Activated naive CD4-positive, alpha-beta T cell treated with anti-CD3 and anti-CD28 coated beads, Interleukin-2, amount 50 U/mL, for 72 hours (primary cell): ENCODE results near the gene SLC25A13. TPM values are rescaled to one million over a fixed set of nuclear protein-coding genes. Genes with fewer than 3 reads are reported as not detected.

Experiments used
- ATAC-seq, 2 donors: fragments of 150-1000 bp; cut with Tn5 transposase; 2 replicates each; pipeline ENCODE4 v1.10.0; 2021; ENCODE audit warnings: mild to moderate bottlenecking in 2 of 2, moderate library complexity in 2 of 2
- DNase-seq, 2 donors: peaks; one replicate each; pipeline ENCODE4 v3.0.0; 2021 to 2022; ENCODE audit warnings: low spot score in 2 of 2
- H3K27ac Mint-ChIP-seq, 2 donors: one replicate each; pipeline ENCODE4 v1.8.0; 2022; ENCODE audit warnings: mild to moderate bottlenecking in 2 of 2, mixed read lengths in 2 of 2
- H3K36me3 Mint-ChIP-seq, 2 donors: one replicate each; pipeline ENCODE4 v1.8.0; 2022; ENCODE audit warnings: mixed read lengths in 2 of 2
- H3K9me3 Mint-ChIP-seq, 2 donors: one replicate each; pipeline ENCODE4 v1.8.0; 2022; ENCODE audit warnings: mixed read lengths in 2 of 2
- total RNA-seq, 2 donors: library from RNA; stranded (reverse); gene quantifications; one replicate each; pipeline ENCODE4 v1.2.3, GENCODE V29; 2022

The SLC25A13 gene
- total RNA-seq, 2 donors from 2014 or later, result 13.2 to 13.7 TPM

DNA sequence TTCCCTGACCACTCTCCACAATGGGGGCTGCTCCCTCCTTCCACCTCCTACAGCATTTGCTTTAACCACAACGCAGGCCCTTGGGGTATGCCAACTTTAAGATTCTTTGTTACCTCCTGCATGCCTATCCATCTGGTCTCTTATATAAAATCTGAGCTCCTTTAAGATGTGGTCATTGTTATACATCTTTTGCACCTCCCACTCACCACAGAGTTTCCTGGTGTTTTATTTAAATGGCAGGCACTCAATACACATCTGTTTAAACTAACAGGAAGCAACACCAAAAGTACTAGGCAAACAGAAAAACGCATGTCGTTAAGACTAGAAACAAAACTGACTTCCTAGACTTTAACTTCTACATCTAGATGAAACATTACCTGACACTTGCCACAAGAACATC, 36.3 kb downstream of the SLC25A13 start:
- Mint-ChIP-seq H3K36me3 (peaks cover 10 to 36% of the 10 kb centered on the region in 2 donors), H3K9me3 (peaks cover 3 to 11% of the 10 kb centered on the region in 2 donors), H3K27ac (peak overlapping the region; percentile 74 to 98)
- DNase-seq, result peak in 1 of 2 donors; percentile 10
- ATAC-seq, result peak; percentile 59 to 64

DNA sequence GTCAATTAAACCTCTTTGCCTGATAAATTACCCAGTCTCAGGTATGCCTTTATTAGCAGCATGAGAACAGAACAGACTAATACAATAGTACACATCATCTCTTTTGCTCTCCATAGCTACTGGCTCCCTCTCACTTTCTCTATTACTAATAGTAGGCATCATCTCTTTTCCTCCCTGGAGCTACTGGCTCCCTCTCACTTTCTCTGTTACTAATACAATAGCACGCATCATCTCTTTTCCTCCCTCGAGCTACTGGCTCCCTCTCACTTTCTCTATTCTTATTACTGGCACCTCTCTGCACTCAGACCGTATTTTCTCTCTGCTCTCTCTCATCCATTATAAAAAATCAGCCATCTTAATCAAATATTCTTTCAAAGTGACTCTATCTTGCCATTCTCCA, 37.1 kb downstream of the SLC25A13 start:
- peak overlapping the region; percentile 74 to 98 for H3K27ac Mint-ChIP-seq
- H3K9me3 Mint-ChIP-seq, result peaks cover 3 to 11% of the 10 kb centered on the region in 2 donors
- peaks cover 9 to 31% of the 10 kb centered on the region in 2 donors for H3K36me3 Mint-ChIP-seq
- ATAC-seq (peak; percentile 87 to 94), DNase-seq (no peak)

DNA sequence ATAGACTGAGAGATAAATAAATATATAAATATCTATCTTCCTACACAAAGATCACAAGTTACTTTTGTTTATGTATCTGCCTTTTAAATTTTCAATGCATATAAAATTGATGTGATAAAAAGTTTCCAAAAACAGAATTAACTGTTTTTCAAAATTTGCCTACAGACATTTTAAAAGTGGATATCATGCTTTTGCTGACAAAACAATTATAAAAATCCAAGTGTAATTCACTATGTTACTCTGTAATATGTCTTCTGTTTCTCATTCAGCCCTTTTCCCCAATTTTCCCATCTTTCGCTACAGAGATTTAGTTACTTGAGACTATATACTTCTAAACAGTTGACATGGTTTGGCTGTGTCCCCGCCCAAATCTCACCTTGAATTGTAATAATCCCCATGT, 37.7 kb downstream of the SLC25A13 start:
- Mint-ChIP-seq H3K27ac (no peak overlapping the region), H3K36me3 (peaks cover 3 to 31% of the 10 kb centered on the region in 2 donors), H3K9me3 (peaks cover under 1 to 6% of the 10 kb centered on the region in 2 donors)
- ATAC-seq, result no peak
- DNase-seq, result no peak

DNA sequence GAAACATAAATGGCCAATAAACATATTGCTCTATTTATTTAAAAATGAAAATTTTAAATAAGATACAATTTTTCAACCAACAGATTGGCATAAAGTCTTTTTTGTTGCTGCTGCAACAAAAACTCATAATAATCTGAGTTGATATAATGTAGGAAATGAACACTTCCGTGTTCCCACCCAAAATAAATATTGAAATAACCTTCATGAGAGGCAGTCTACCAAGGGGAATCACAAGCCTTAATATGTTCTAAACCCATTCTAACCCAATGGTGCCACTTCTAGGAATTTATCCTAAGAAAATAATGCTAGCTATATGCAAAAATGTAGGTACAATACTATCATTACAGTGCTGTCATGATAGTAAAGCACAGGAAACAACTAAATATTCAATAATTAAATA, 39.1 kb downstream of the SLC25A13 start:
- H3K27ac Mint-ChIP-seq, result no peak overlapping the region
- ATAC-seq (no peak), DNase-seq (no peak)
- peaks cover 0 to 29% of the 10 kb centered on the region in 2 donors for H3K36me3 Mint-ChIP-seq
- H3K9me3 Mint-ChIP-seq, result peaks cover 0 to 5% of the 10 kb centered on the region in 2 donors

DNA sequence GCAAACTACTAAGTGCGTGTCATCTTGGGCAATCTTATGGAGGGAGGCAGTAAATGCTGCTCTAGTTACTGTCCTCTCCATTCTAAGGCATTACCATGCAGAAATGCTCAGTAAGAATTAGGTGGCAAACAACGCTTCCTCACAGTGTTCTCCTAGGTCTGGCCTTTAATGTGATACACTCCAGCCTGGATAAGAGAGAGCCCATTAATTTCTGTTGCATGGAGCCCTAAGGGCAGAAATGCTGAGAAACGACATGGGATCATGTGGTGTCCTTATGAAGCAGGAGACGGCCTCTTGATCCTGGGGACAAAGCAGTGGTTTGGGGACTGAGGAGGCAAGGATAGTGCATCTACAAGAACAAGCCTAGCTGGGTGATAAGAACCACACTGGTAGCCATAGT, 44.0 kb downstream of the SLC25A13 start:
- Mint-ChIP-seq H3K9me3 (peaks cover 0 to 4% of the 10 kb centered on the region in 2 donors), H3K36me3 (peaks cover 17 to 34% of the 10 kb centered on the region in 2 donors)
- ATAC-seq, result no peak

DNA sequence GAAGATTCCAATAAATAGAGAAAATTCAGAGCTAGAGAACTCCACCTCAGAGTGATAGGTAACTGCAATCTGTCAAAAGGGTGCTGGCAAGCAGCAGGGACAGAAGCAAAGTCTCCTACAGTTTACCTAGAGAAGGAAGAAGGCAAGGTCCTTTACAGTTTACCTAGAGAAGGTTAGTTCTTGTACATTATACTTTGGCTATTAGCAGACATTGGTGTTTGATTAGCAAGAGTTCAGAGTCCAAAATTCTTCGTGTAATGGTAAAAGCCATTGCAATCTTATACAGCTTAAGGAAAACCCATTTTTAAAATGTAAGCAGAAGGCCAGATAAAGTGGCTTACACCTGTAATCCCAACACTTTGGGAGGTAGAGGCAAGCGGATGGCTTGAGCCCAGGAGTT, 45.9 kb downstream of the SLC25A13 start:
- Mint-ChIP-seq H3K27ac (no peak overlapping the region), H3K9me3 (peaks cover under 1 to 4% of the 10 kb centered on the region in 2 donors), H3K36me3 (peaks cover 18 to 35% of the 10 kb centered on the region in 2 donors)
- DNase-seq (no peak), ATAC-seq (no peak)

More for the DNA sequence above, 44.0 kb downstream of the SLC25A13 start:
- DNase-seq, result no peak
- no peak overlapping the region for H3K27ac Mint-ChIP-seq

DNA sequence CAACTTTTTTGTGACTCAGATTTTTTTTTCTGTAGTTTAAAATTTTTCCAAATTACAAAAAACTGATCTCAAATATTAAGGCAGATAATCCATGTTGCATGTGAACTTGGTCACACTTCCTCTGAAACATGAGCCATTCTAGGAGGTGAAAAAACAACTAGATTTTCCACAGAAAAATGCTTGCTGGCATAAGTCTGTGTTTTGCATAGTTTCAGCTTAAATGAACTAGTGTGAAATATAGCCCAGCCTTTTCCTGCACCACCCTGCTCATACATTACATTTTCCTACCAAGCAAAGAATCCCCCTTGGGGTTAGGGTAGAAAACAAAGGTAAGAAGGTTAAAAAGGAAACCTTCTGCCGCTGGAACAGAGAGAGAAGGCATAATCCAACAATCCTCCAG, 48.2 kb downstream of the SLC25A13 start:
- ATAC-seq (no peak), DNase-seq (no peak)
- Mint-ChIP-seq H3K9me3 (peaks cover 3 to 7% of the 10 kb centered on the region in 2 donors), H3K27ac (no peak overlapping the region), H3K36me3 (peaks cover 26 to 34% of the 10 kb centered on the region in 2 donors)

DNA sequence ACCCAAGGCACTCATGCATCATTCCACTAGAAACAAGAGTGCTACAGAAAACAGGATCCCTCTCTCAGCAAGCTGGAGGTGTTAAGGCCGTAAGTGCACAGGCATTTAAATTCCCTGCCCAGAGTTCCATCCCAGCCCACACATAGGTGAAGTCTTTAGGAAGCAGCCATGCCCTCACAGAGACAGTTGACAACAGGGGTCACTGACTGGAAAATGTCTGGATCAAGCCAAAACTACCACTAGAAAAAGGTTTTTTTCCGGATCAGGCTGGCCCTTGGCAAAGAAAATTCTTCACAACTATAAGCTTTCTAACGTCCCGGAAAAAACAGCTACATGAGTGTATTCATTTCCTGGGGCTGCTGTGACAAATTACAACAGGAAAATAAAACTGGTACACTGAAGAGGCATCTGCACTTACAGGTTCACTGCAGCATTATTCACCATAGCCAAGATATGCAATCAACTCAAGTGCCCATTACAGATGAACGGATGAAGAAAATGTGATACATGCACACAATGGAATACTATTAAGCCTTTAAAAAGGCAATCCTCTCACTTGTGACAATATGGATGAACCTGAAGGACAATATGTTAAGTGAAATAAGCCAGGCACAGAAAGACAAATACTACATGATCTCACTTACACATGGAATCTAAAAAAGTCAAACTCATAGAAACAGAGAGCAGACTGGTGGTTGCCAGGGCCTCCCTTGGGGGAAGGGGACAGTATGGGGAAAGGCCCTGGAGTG, 52.5 kb downstream of the SLC25A13 start:
- H3K27ac Mint-ChIP-seq, result no peak overlapping the region
- H3K36me3 Mint-ChIP-seq, result peaks cover 17 to 18% of the 10 kb centered on the region in 2 donors
- DNase-seq (no peak), ATAC-seq (no peak)
- peaks cover 3 to 4% of the 10 kb centered on the region in 2 donors for H3K9me3 Mint-ChIP-seq

DNA sequence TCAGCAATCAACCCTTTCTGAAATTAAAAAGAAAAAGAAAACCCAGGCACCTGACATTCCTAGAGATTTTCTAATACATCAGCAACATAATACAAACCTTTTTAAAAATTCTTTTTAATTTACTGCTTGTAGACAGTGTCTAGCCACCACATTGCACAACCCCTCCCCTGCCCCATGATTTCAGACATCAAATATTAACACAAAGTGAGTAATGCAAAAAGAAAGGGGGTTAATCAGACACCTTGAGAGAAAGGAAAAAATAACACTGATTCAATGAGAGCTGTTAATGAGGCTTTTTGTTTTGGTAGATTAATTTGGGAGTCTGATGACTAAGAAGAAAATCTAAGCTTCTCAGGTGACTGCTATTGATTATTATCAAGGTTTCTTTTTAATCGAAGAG, 55.3 kb downstream of the SLC25A13 start:
- H3K27ac Mint-ChIP-seq, result no peak overlapping the region
- ATAC-seq (no peak), DNase-seq (no peak)
- peaks cover 12 to 29% of the 10 kb centered on the region in 2 donors for H3K36me3 Mint-ChIP-seq
- H3K9me3 Mint-ChIP-seq, result peaks cover 16 to 18% of the 10 kb centered on the region in 2 donors

DNA sequence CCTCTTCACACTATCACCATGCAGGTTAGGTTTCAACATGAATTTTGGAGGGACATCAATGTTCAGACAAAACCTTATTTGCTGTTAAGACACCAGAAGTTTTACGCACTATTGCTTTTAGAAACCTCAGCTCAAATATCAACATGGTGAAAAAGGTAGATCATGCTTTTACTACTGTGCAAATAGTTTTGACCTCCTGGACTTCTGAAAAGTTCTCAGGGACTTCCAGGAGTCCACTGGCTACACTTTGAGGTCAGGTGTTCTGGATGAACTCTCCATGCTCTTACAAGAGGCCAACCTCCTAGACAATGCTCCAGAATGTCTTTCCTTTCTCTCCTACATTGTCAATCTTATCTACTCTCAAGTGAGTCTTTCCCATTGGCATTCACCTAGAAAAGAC, 55.9 kb downstream of the SLC25A13 start:
- H3K27ac Mint-ChIP-seq, result no peak overlapping the region
- peaks cover 11 to 27% of the 10 kb centered on the region in 2 donors for H3K36me3 Mint-ChIP-seq
- DNase-seq (no peak), ATAC-seq (no peak)
- peaks cover 16 to 19% of the 10 kb centered on the region in 2 donors for H3K9me3 Mint-ChIP-seq

DNA sequence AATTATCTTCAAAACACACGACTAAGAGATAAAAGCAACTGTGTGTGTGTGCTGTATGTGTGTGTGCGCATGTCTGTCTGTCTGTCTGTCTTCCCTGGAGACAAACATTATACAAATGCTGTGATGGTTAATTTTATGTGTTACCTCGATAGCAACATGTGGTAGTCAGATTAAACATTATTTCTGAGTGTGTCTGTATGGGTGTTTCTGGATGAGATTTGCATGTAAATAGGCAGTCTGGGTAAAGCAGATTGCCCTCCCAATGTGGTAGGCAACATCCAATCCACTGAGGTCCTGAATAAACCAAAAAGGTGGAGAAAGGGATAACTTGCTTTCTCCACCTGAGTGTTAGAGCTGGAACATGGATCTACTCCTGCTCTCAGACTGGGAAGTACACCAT, 67.9 kb downstream of the SLC25A13 start:
- peaks cover 31 to 46% of the 10 kb centered on the region in 2 donors for H3K36me3 Mint-ChIP-seq
- no peak for ATAC-seq
- peaks cover 25 to 26% of the 10 kb centered on the region in 2 donors for H3K9me3 Mint-ChIP-seq
- H3K27ac Mint-ChIP-seq, result no peak overlapping the region
- no peak for DNase-seq

DNA sequence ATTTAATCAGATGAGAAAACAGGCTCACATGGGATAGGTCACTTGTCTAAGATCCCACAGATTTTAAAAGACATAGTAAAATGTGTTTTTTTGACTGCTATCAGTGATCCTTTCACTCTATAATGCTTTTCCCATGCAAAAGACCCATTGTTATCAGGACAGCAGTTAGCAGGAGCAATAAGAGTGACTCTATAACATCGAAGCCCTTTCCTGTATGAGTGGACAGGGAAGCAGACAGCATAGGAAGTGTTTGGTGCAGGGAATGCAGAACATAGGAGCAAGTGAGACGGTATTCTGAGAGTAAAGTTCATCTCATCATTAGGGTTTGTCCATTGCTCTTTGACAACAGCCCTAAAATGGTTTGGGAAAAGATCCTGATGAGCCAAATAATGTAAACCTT, 68.5 kb downstream of the SLC25A13 start:
- Mint-ChIP-seq H3K27ac (no peak overlapping the region), H3K36me3 (peaks cover 29 to 46% of the 10 kb centered on the region in 2 donors), H3K9me3 (peaks cover 25 to 26% of the 10 kb centered on the region in 2 donors)
- DNase-seq (no peak), ATAC-seq (no peak)

DNA sequence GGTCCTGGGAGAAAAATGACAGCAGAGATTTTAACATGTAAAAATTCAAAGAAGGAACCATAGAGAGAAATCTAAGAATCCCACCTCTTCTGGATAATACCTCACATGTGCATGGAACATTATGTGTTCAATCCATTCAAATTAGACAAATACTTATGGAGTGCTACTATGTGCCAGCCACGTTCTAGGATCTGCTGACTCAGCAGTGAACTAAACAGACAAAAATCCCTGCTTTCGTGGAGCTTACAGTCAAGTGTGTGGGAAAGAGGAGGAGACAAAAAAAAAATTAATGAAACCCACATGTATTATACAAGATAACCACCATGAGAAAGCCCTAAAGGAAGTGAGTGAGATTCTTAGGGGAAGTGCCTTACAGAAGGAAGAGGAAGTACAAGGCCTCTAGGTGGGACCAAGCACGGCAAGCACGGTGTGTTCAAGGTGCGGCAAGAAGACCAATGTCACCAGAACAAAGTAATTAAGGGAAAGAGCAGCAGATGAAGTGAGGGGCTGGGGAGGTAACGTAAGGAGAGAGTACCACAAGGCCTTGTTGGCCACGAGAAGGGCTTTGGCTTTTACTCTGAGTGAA, 71.0 kb downstream of the SLC25A13 start:
- no peak for ATAC-seq
- no peak overlapping the region for H3K27ac Mint-ChIP-seq
- DNase-seq, result no peak
- H3K36me3 Mint-ChIP-seq, result peaks cover 9 to 22% of the 10 kb centered on the region in 2 donors
- H3K9me3 Mint-ChIP-seq, result peaks cover 8 to 12% of the 10 kb centered on the region in 2 donors

DNA sequence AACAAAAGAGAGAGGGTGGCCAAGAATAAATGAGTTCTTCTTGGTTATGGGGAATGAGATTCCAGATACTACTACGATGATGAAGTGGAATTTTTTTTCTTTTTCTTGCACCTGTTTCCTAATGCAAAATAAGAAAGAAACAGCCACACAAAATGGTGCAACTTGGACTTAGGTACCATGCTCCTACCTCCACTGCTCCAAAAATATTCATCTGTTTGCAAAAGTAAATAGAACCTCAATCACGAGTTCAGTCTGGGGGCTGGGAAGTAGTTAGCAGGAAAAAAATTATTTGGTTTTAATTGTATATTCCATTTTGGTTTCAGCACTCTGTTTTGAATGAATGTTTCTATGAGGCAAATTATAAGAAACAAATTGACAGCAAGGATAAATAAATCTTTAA, 73.5 kb downstream of the SLC25A13 start:
- Mint-ChIP-seq H3K9me3 (peaks cover 7 to 12% of the 10 kb centered on the region in 2 donors), H3K27ac (no peak overlapping the region), H3K36me3 (peaks cover 8 to 21% of the 10 kb centered on the region in 2 donors)
- DNase-seq, result no peak
- ATAC-seq, result no peak

DNA sequence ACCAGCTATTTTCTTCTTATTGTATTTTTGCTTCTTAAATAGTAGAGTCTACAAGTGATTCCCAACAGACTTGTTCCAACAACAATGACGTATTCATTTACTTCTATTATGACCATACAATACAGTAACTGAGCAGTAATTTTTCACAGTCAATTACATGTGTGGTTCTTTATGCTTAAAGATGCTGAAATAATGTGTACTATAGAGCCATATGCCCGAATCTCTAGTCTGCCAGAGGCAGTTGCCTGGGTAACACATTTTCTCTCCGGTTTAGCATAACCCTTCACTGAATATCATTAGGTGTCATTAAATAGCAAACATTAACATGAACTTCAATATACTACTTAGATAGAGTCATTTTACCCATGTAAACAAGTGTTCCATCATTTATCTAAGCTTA, 75.0 kb downstream of the SLC25A13 start:
- no peak for ATAC-seq
- H3K9me3 Mint-ChIP-seq, result peaks cover under 1 to 11% of the 10 kb centered on the region in 2 donors
- no peak overlapping the region for H3K27ac Mint-ChIP-seq
- peaks cover 7 to 8% of the 10 kb centered on the region in 2 donors for H3K36me3 Mint-ChIP-seq
- DNase-seq, result no peak

DNA sequence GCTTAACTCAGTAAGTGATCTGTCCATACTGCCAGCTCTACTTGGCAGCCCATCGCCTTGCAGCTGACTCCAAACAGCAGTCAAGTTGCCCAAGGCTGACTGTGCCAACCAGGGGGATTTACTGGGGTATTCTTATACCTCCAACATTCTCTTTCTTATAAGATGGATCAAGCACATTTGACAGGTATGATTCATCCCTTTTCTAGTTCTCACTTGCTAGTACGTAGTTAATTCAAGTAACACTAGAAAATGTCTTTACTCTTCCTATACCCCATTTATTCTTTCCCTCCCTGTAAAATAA, 77.0 kb downstream of the SLC25A13 start:
- Mint-ChIP-seq H3K36me3 (no peaks in the 10 kb centered on the region), H3K9me3 (peaks cover 0 to 4% of the 10 kb centered on the region in 2 donors), H3K27ac (no peak overlapping the region)
- ATAC-seq, result no peak
- no peak for DNase-seq

DNA sequence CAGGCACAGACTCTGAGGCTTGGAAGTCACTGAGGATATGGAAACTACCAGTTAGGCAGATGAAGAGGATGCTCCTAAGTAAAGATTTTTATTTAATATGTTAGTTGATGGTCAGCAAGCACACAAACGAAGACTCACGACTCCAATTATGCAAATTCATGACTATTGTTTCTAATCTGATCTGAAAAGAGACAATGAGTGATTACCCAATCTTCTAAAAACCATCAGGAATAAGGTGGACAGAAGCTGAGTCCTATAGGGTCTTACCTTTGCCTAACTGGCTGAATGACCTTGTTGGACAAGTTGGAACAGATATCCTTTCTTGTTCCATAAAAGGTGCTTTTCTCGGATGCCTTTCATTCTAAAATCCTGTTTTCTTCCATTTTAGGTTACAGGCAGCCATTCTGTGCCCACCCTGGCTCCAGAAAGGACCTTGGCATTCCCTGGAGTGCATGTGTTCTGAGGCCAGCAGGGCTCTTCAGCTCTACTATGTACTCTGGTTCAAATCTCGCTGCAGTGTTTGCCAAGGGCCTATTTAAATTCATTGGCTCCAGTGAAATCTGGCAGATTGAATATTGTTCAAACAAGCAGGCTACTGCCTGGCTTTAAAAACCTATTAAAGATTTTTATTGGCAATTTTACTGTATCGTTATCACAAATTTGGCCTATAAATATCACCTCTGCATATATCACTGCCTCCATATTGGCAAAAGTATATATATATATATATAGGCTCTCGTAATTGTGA, 77.5 kb downstream of the SLC25A13 start:
- Mint-ChIP-seq H3K27ac (no peak overlapping the region), H3K36me3 (no peaks in the 10 kb centered on the region), H3K9me3 (peaks cover 0 to 4% of the 10 kb centered on the region in 2 donors)
- ATAC-seq (no peak), DNase-seq (no peak)
